Chondrocyte (in vitro differentiated cells): ENCODE measurements around the gene CREM. TPM values are rescaled to one million over a fixed set of nuclear protein-coding genes. Genes with fewer than 3 reads are reported as not detected.
A peak's percentile ranks its signal among the peaks of the same experiment; 100 is the strongest.

Experiments
- DNase-seq: peaks from one replicate; pipeline ENCODE4 v3.0.0; 2021; ENCODE audit warnings: mixed read lengths, low spot score
- H3K27ac Mint-ChIP-seq: one replicate; pipeline ENCODE4 v1.8.0; 2021; ENCODE audit warnings: mild to moderate bottlenecking, moderate library complexity, mixed read lengths; ENCODE audit not compliant: unreplicated experiment
- H3K27me3 Mint-ChIP-seq: 2 replicates; pipeline ENCODE4 v1.8.0; 2021; ENCODE audit warnings: low read depth, mixed read lengths
- H3K36me3 Mint-ChIP-seq: 2 replicates; pipeline ENCODE4 v1.8.0; 2021; ENCODE audit warnings: low read depth, mixed read lengths
- H3K4me1 Mint-ChIP-seq: 2 replicates; pipeline ENCODE4 v1.8.0; 2021; ENCODE audit warnings: low read depth, mild to moderate bottlenecking, mixed read lengths
- H3K4me3 Mint-ChIP-seq: one replicate; pipeline ENCODE4 v1.8.0; 2021; ENCODE audit warnings: mild to moderate bottlenecking, moderate library complexity, mixed read lengths; ENCODE audit not compliant: unreplicated experiment
- H3K9me3 Mint-ChIP-seq: 2 replicates; pipeline ENCODE4 v1.8.0; 2021; ENCODE audit warnings: low read depth, mixed read lengths
- CTCF ChIP-seq: fragments of 200-600 bp; sonication (generic); IDR thresholded peaks from 2 replicates; pipeline ENCODE4 v1.5.0; 2021; ENCODE audit warnings: antibody characterized with exemption, mild to moderate bottlenecking, moderate library complexity
- total RNA-seq: library from RNA; stranded (reverse); gene quantifications from 3 replicates; pipeline ENCODE4 v1.2.1, GENCODE V29; 2021

The CREM gene
- total RNA-seq, 1 donor from 2014 or later, result 25.5 TPM

- TF ChIP-seq CTCF, result no peak
- DNase-seq, result no peak
- Mint-ChIP-seq H3K27ac (peak overlapping the region; percentile 69), H3K9me3 (peaks cover 7% of the 10 kb centered on the region), H3K27me3 (no peaks in the 10 kb centered on the region), H3K4me1 (peaks cover 16% of the 10 kb centered on the region), H3K36me3 (peaks cover 3% of the 10 kb centered on the region), H3K4me3 (peak overlapping the region; percentile 46)
Observed at GRCh38 chr10:35172574-35172973, 45.9 kb downstream of the CREM start.

- no peak for TF ChIP-seq CTCF
- DNase-seq, result no peak
- Mint-ChIP-seq H3K4me1 (no peaks in the 10 kb centered on the region), H3K36me3 (peaks cover 3% of the 10 kb centered on the region), H3K9me3 (no peaks in the 10 kb centered on the region), H3K27ac (no peak overlapping the region), H3K27me3 (no peaks in the 10 kb centered on the region), H3K4me3 (no peak overlapping the region)
Observed at GRCh38 chr10:35178331-35178730, 51.7 kb downstream of the CREM start.

GRCh38 chr10:35182631-35183510 lies 56.2 kb downstream of the CREM start:
- TF ChIP-seq CTCF, result no peak
- H3K9me3 Mint-ChIP-seq, result no peaks in the 10 kb centered on the region
- no peaks in the 10 kb centered on the region for H3K4me1 Mint-ChIP-seq
- no peaks in the 10 kb centered on the region for H3K27me3 Mint-ChIP-seq
- H3K27ac Mint-ChIP-seq, result no peak overlapping the region
- DNase-seq, result no peak
- no peak overlapping the region for H3K4me3 Mint-ChIP-seq
- H3K36me3 Mint-ChIP-seq, result peaks cover 3% of the 10 kb centered on the region

- Mint-ChIP-seq H3K4me3 (no peak overlapping the region), H3K36me3 (peaks cover 1% of the 10 kb centered on the region), H3K9me3 (no peaks in the 10 kb centered on the region), H3K27ac (no peak overlapping the region), H3K4me1 (no peaks in the 10 kb centered on the region), H3K27me3 (no peaks in the 10 kb centered on the region)
- no peak for DNase-seq
- TF ChIP-seq CTCF, result no peak
Observed at GRCh38 chr10:35184527-35185171, 58.0 kb downstream of the CREM start.

GRCh38 chr10:35185260-35186034 lies 58.8 kb downstream of the CREM start:
- no peaks in the 10 kb centered on the region for H3K4me1 Mint-ChIP-seq
- no peaks in the 10 kb centered on the region for H3K27me3 Mint-ChIP-seq
- H3K4me3 Mint-ChIP-seq, result no peak overlapping the region
- H3K36me3 Mint-ChIP-seq, result peaks cover 1% of the 10 kb centered on the region
- no peak for TF ChIP-seq CTCF
- H3K9me3 Mint-ChIP-seq, result no peaks in the 10 kb centered on the region
- no peak for DNase-seq
- no peak overlapping the region for H3K27ac Mint-ChIP-seq
